ENCODE measurements around the gene HLTF. TPM values are rescaled to one million over a fixed set of nuclear protein-coding genes. Genes with fewer than 3 reads are reported as not detected.
"Not testable (repeated sequence)": the region's sequence is repeated elsewhere in the genome, so short reads cannot be mapped to it uniquely, and the experiment has no call there.

Gene HLTF
- total RNA-seq, 6 experiments from 2014 or later = 10.5 to 14.6 (median 12.3) TPM

GRCh38 chr3:149101641-149102040, 15.3 kb upstream of the HLTF start:
- DNase-seq (no peak), ATAC-seq (no peak)
- Histone ChIP-seq H3K27me3 (no peaks in the 10 kb centered on the region), H3K4me3 (no peak overlapping the region), H3K9me3 (no peaks in the 10 kb centered on the region), H3K27ac (no peak overlapping the region), H3K36me3 (no peaks in the 10 kb centered on the region), H3K4me1 (no peaks in the 10 kb centered on the region)
- TF ChIP-seq POLR2A (IDR thresholded peaks at IDR 0.05) (no peak), CTCF (IDR thresholded peaks at IDR 0.05) (no peak)
- intact Hi-C loops (cut with DNase I) = no loop called here
- 67% methylated on average over 1 of the region's 3 CpGs for WGBS (ENCODE audit: insufficient coverage, low coverage, low lambda C conversion rate, missing lambda C conversion rate)

GRCh38 chr3:149101154-149101553, 14.8 kb upstream of the HLTF start:
- Histone ChIP-seq H3K4me1 (no peaks in the 10 kb centered on the region), H3K36me3 (no peaks in the 10 kb centered on the region), H3K27ac (no peak overlapping the region), H3K27me3 (no peaks in the 10 kb centered on the region), H3K9me3 (no peaks in the 10 kb centered on the region), H3K4me3 (no peak overlapping the region)
- intact Hi-C loops (cut with DNase I) = no loop called here
- 96% methylated on average over 4 of the region's 4 CpGs for whole genome bisulfite sequencing (ENCODE audit: insufficient coverage, low coverage, low lambda C conversion rate, missing lambda C conversion rate)
- TF ChIP-seq POLR2A (IDR thresholded peaks at IDR 0.05) = no peak
- TF ChIP-seq CTCF (IDR thresholded peaks at IDR 0.05) = no peak
- DNase-seq (no peak), ATAC-seq (no peak)

GRCh38 chr3:149097987-149098386, 11.7 kb upstream of the HLTF start:
- H3K27ac ChIP-seq; H3K4me1 ChIP-seq; ATAC-seq; DNase-seq; H3K4me3 ChIP-seq; H3K27me3 ChIP-seq; H3K36me3 ChIP-seq; intact Hi-C loops (cut with DNase I); H3K9me3 ChIP-seq: not testable (repeated sequence)
- no CpG with 5 or more reads among the region's 19 CpGs for WGBS (ENCODE audit: insufficient coverage, low coverage, low lambda C conversion rate, missing lambda C conversion rate)

- DNase-seq = no peak
- Histone ChIP-seq H3K4me1 (no peaks in the 10 kb centered on the region), H3K27me3 (no peaks in the 10 kb centered on the region), H3K9me3 (no peaks in the 10 kb centered on the region), H3K36me3 (no peaks in the 10 kb centered on the region), H3K27ac (no peak overlapping the region), H3K4me3 (no peak overlapping the region)
- ATAC-seq = peak in 1 of 4 donors; percentile 18
- TF ChIP-seq POLR2A (IDR thresholded peaks at IDR 0.05) (no peak), CTCF (IDR thresholded peaks at IDR 0.05) (no peak)
- 85% methylated on average over 4 of the region's 4 CpGs for WGBS (ENCODE audit: insufficient coverage, low coverage, low lambda C conversion rate, missing lambda C conversion rate)
- intact Hi-C loops (cut with DNase I) = no loop called here
Observed at GRCh38 chr3:149095487-149095886, 9.2 kb upstream of the HLTF start.

GRCh38 chr3:149091983-149092382, 5.7 kb upstream of the HLTF start:
- no peaks in the 10 kb centered on the region for H3K4me1 ChIP-seq
- H3K27ac ChIP-seq = no peak overlapping the region
- TF ChIP-seq CTCF (IDR thresholded peaks at IDR 0.05) = no peak
- no peak for TF ChIP-seq POLR2A (IDR thresholded peaks at IDR 0.05)
- intact Hi-C loops (cut with DNase I) = no loop called here
- WGBS (ENCODE audit: insufficient coverage, low coverage, low lambda C conversion rate, missing lambda C conversion rate) = 80% methylated on average over 4 of the region's 4 CpGs
- H3K27me3 ChIP-seq = no peaks in the 10 kb centered on the region
- ATAC-seq = no peak
- no peak for DNase-seq
- no peak overlapping the region for H3K4me3 ChIP-seq
- no peaks in the 10 kb centered on the region for H3K9me3 ChIP-seq
- H3K36me3 ChIP-seq = no peaks in the 10 kb centered on the region

Data from right lobe of liver (tissue), 6 donors.